DOHH2 (cell line): ENCODE data around the gene BIRC3.

ENCODE experiments used
- H3F3A ChIP-seq: fragments of 200-600 bp; sonication (generic), shearing (Covaris generic); 2 replicates; pipeline ENCODE4 v1.6.0; 2016; ENCODE audit warnings: antibody characterized with exemption, mild to moderate bottlenecking; ENCODE audit not compliant: control insufficient read depth, insufficient read depth
- H3K27ac ChIP-seq: fragments of 200-600 bp; sonication (generic); 2 replicates; pipeline ENCODE4 v1.5.1; 2014; ENCODE audit warnings: low read depth, mild to moderate bottlenecking, low read length, moderate library complexity
- H3K27me3 ChIP-seq: fragments of 200-600 bp; sonication (generic); 2 replicates; pipeline ENCODE4 v1.6.1; 2014; ENCODE audit warnings: mild to moderate bottlenecking, low read length, mixed read lengths; ENCODE audit not compliant: control insufficient read depth
- H3K36me3 ChIP-seq: fragments of 200-600 bp; sonication (generic); 2 replicates; pipeline ENCODE4 v1.6.1; 2014; ENCODE audit warnings: mild to moderate bottlenecking, low read length, moderate library complexity, mixed read lengths; ENCODE audit not compliant: control insufficient read depth
- H3K4me1 ChIP-seq: fragments of 200-600 bp; sonication (generic); 2 replicates; pipeline ENCODE4 v1.6.1; 2014; ENCODE audit warnings: mild to moderate bottlenecking, low read length, mixed read lengths; ENCODE audit not compliant: control insufficient read depth
- H3K4me2 ChIP-seq: fragments of 200-600 bp; sonication (generic); 2 replicates; pipeline ENCODE4 v1.6.0; 2014; ENCODE audit warnings: mild to moderate bottlenecking, low read length, moderate library complexity
- H3K4me3 ChIP-seq: fragments of 200-600 bp; sonication (generic); 2 replicates; pipeline ENCODE4 v1.5.1; 2014; ENCODE audit warnings: mild to moderate bottlenecking, low read length, mixed read lengths
- H3K79me2 ChIP-seq: fragments of 200-600 bp; sonication (generic); 2 replicates; pipeline ENCODE4 v1.6.1; 2014; ENCODE audit warnings: mild to moderate bottlenecking, low read length, mixed read lengths; ENCODE audit not compliant: control insufficient read depth
- H3K9me2 ChIP-seq: fragments of 200-600 bp; sonication (generic); replicated peaks from 2 replicates; pipeline ENCODE4 v1.6.1; 2014; ENCODE audit warnings: mild to moderate bottlenecking, low read length, mixed read lengths; ENCODE audit not compliant: control insufficient read depth
- H3K9me3 ChIP-seq: fragments of 200-600 bp; sonication (generic); 2 replicates; pipeline ENCODE4 v1.6.1; 2014; ENCODE audit warnings: antibody characterized with exemption, low read length, mixed read lengths; ENCODE audit not compliant: control insufficient read depth, insufficient read depth
- H4K20me1 ChIP-seq: fragments of 200-600 bp; sonication (generic); 2 replicates; pipeline ENCODE4 v1.6.0; 2014; ENCODE audit warnings: low read depth, mild to moderate bottlenecking, antibody characterized with exemption, low read length, moderate library complexity; ENCODE audit not compliant: control insufficient read depth, insufficient read depth
- EZH2phosphoT487 ChIP-seq: fragments of 200-600 bp; sonication (generic); IDR thresholded peaks from 2 replicates; pipeline ENCODE4 v1.6.1; 2017; ENCODE audit warnings: borderline replicate concordance, mild to moderate bottlenecking, antibody characterized with exemption, low read length, moderate library complexity, mixed read lengths
- TF ChIP-seq, protein P1 (sequence below): fragments of 200-600 bp; sonication (generic); IDR thresholded peaks from one replicate; pipeline ENCODE4 v1.5.1; 2014; ENCODE audit warnings: antibody characterized with exemption, mild to moderate bottlenecking, low read depth, low read length; ENCODE audit not compliant: poor library complexity, severe bottlenecking

Gene BIRC3

DNA sequence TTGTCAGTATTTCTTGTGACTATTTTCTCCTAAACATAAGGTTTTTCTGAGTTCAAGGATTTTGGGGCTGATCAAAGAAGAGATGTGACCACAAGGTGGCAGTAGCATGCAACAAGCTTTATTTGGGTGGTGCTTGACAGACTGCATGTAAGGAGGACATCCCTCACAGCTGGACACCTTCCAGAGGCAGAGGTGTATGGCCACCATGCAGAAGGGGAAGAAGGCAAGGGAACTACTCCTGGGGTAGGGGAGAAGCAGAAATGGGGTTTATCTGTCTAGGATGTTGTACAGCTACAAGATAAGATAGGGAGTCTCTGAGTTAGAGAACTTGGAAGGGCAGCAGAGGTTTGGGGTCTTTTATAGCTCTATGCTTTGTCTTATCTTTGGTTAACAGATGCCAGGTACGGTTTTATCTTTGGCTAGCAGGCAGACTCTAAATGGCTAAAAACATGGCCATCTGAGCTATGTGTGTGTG, 24.6 kb downstream of the BIRC3 start:
- Histone ChIP-seq H3K9me2 (no peaks in the 10 kb centered on the region), H3K36me3 (peaks cover 10% of the 10 kb centered on the region; the same call in 1 of the 2 replicates), H3K9me3 (no peaks in the 10 kb centered on the region), H3F3A (peaks cover 12% of the 10 kb centered on the region; the same call in 1 of the 2 replicates), H3K4me2 (0 out of 2 replicates have a peak overlapping the region, but pooled peaks have one; percentile 1), H3K27ac (no peak overlapping the region), H3K4me1 (peaks cover 34% of the 10 kb centered on the region), H3K27me3 (no peaks in the 10 kb centered on the region; the same call in 1 of the 2 replicates), H3K79me2 (peaks cover 11% of the 10 kb centered on the region), H4K20me1 (no peaks in the 10 kb centered on the region), H3K4me3 (no peak overlapping the region)
- TF ChIP-seq, protein P1, sequence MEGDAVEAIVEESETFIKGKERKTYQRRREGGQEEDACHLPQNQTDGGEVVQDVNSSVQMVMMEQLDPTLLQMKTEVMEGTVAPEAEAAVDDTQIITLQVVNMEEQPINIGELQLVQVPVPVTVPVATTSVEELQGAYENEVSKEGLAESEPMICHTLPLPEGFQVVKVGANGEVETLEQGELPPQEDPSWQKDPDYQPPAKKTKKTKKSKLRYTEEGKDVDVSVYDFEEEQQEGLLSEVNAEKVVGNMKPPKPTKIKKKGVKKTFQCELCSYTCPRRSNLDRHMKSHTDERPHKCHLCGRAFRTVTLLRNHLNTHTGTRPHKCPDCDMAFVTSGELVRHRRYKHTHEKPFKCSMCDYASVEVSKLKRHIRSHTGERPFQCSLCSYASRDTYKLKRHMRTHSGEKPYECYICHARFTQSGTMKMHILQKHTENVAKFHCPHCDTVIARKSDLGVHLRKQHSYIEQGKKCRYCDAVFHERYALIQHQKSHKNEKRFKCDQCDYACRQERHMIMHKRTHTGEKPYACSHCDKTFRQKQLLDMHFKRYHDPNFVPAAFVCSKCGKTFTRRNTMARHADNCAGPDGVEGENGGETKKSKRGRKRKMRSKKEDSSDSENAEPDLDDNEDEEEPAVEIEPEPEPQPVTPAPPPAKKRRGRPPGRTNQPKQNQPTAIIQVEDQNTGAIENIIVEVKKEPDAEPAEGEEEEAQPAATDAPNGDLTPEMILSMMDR = peak; percentile 82
- no peak for TF ChIP-seq EZH2phosphoT487

DNA sequence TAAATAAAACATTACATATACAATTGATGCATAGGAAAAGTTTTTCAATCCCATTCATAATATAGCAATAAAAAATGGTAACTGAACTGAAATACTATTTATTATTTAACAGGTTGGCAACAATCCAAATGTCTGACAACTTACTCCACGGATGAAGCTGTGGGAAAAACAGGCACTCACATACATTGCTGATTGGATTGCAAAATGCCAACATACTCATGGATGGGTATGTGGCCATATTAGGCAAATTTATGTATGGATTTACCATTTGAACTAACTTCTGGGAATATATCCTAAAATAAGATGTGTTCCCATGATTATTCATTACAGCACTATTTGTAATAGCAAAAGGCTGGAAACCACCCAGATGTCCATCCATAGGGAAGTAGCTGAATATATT, 26.5 kb downstream of the BIRC3 start:
- Histone ChIP-seq H3K4me2 (no peak overlapping the region), H3K36me3 (peaks cover 12% of the 10 kb centered on the region; the same call in 1 of the 2 replicates), H3K9me2 (no peaks in the 10 kb centered on the region), H3K9me3 (no peaks in the 10 kb centered on the region), H3K27ac (no peak overlapping the region), H3K27me3 (no peaks in the 10 kb centered on the region; the same call in 1 of the 2 replicates), H3K4me1 (peaks cover 39% of the 10 kb centered on the region), H4K20me1 (no peaks in the 10 kb centered on the region), H3K79me2 (peaks cover 26% of the 10 kb centered on the region), H3K4me3 (no peak overlapping the region), H3F3A (peaks cover 15% of the 10 kb centered on the region; the same call in 1 of the 2 replicates)
- no peak for TF ChIP-seq EZH2phosphoT487
- TF ChIP-seq, protein P1 = no peak

DNA sequence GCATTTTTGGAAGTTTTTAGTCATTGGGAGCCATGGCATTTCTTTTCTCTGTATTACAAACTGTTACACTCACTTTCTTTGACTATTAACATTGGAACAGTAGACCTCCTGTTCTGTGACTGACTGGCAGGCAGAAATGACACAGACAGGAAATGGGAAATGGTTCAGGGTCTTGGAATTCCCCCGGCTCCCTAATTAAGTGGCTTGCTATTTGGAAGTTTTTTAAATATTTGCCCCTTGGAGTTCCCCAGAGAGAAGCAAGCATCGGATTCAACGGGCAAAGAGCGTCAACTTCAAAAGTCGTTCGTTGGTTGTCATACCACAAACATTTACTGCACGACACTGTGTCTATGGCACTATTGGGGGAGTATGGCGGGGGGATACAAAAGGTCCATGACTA, 28.6 kb downstream of the BIRC3 start:
- H3K9me3 ChIP-seq = no peaks in the 10 kb centered on the region
- TF ChIP-seq EZH2phosphoT487 = no peak
- TF ChIP-seq, protein P1 = no peak
- H3K4me3 ChIP-seq = peak overlapping the region; percentile 91
- peaks cover 51% of the 10 kb centered on the region for H3K4me1 ChIP-seq
- H3K36me3 ChIP-seq = peaks cover 26% of the 10 kb centered on the region
- H3K27me3 ChIP-seq = no peaks in the 10 kb centered on the region; the same call in 1 of the 2 replicates
- peak overlapping the region; percentile 81; the same call in 1 of the 2 replicates for H3K27ac ChIP-seq
- peaks cover 43% of the 10 kb centered on the region for H3K79me2 ChIP-seq
- no peaks in the 10 kb centered on the region for H4K20me1 ChIP-seq
- peaks cover 15% of the 10 kb centered on the region; the same call in 1 of the 2 replicates for H3F3A ChIP-seq
- H3K9me2 ChIP-seq = no peaks in the 10 kb centered on the region
- H3K4me2 ChIP-seq = peak overlapping the region; percentile 88
